Osteoblast (primary cell): Measurements from ENCODE around the gene CENPT. TPM values are rescaled to one million over a fixed set of nuclear protein-coding genes. Genes with fewer than 3 reads are reported as not detected.

Experiments used
- DNase-seq: peaks from one replicate; pipeline ENCODE4 v3.0.0; 2011; ENCODE audit warnings: low spot score, mixed read lengths; ENCODE audit not compliant: insufficient read length; ENCODE audit errors: missing footprints
- H2AFZ ChIP-seq: 2 replicates; pipeline ENCODE4 v1.6.0; 2011; ENCODE audit warnings: mild to moderate bottlenecking, low read length
- H3K27ac ChIP-seq: 2 replicates; pipeline ENCODE4 v1.5.1; 2011; ENCODE audit warnings: mild to moderate bottlenecking, low read depth, low read length, moderate library complexity
- H3K27me3 ChIP-seq: 2 replicates; pipeline ENCODE4 v1.6.0; 2012; ENCODE audit warnings: mild to moderate bottlenecking, control low read depth, inconsistent platforms, low read length, moderate library complexity; ENCODE audit not compliant: insufficient read depth
- H3K36me3 ChIP-seq: 2 replicates; pipeline ENCODE4 v1.5.1; 2011; ENCODE audit warnings: mild to moderate bottlenecking, low read length, control low read depth, moderate library complexity; ENCODE audit not compliant: insufficient read depth
- H3K4me1 ChIP-seq: 2 replicates; pipeline ENCODE4 v1.5.1; 2011; ENCODE audit warnings: mild to moderate bottlenecking, low read length, control low read depth, moderate library complexity; ENCODE audit not compliant: insufficient read depth
- H3K4me2 ChIP-seq: 2 replicates; pipeline ENCODE4 v1.6.0; 2011; ENCODE audit warnings: mild to moderate bottlenecking, low read length; ENCODE audit not compliant: insufficient read depth
- H3K4me3 ChIP-seq: fragments of 200-600 bp; sonication (generic); 3 replicates; pipeline ENCODE4 v1.5.1; 2012; ENCODE audit warnings: mild to moderate bottlenecking, low read length, inconsistent platforms; ENCODE audit not compliant: insufficient read depth
- H3K79me2 ChIP-seq: 2 replicates; pipeline ENCODE4 v1.6.0; 2012; ENCODE audit warnings: mild to moderate bottlenecking, low read length, control low read depth, inconsistent platforms; ENCODE audit not compliant: insufficient read depth
- H3K9me3 ChIP-seq: 2 replicates; pipeline ENCODE4 v1.5.1; 2011; ENCODE audit warnings: low read depth, low read length, control low read depth
- H4K20me1 ChIP-seq: 2 replicates; pipeline ENCODE4 v1.6.0; 2012; ENCODE audit warnings: mild to moderate bottlenecking, low read length, control low read depth; ENCODE audit not compliant: insufficient read depth
- total RNA-seq: library from RNA; depleted of rRNA; stranded (reverse); fragments of >200 nt; gene quantifications from 2 replicates; pipeline ENCODE4 v1.2.3, GENCODE V29; 2012
- TF ChIP-seq, protein P1 (sequence below): IDR thresholded peaks from 2 replicates; pipeline ENCODE4 v1.5.1; 2011; ENCODE audit warnings: mild to moderate bottlenecking, low read depth, low read length, moderate library complexity; ENCODE audit errors: extremely low read depth

CENPT gene
- total RNA-seq, 1 donor, result 24.2 TPM

DNA sequence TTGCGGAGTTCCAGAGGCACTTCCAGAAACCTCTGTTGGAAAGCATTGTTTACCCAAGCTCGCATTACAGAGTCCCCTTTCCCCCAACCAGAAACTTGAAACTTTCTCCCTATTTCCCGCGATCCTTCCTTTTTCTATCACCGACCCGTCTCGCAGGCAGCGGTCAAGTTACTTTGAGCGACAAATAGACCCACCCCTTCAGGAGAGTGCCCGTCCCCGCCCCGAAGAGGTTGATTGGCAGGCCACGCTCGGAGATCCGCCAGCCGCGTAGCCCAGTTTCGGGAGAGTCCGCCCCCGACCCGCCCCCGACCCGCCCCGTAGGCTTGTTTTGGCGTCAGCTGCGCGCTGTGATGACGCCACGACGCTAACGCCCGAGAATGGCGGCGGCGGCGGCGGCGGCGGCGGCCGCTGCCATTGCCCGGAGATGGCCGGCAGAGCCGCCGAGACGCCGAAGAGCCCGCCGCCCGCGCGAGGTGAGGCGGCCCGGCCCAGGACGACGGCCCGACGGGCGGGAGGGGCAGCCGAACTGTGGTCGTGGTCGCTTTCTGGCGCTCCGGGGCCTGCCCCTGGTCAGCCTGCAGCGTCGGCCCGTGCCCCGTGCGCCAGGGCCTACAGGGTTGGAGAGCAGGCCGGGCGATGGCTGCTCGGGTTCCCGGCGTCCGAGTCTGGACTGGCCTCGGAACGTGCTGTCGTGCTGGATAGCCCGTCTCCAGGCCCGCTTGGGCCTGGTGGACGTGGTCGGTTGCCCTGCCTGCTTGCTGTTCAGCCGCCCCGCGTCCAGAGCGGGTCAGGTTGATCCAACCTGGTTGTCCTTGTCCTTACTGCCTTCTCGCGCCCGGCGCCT, 45.6 kb upstream of the CENPT start, which contains the start of gene PSKH1:
Gene PSKH1, plus strand, starts transcription at position 356 of the 844 bp plus-strand sequence. CDS start 15,496 bp downstream, outside the sequence.
- H3K9me3 ChIP-seq, result no peaks in the 10 kb centered on the region
- peak within 1 kb of the TSS; percentile 93 for H2AFZ ChIP-seq
- TF ChIP-seq, protein P1, sequence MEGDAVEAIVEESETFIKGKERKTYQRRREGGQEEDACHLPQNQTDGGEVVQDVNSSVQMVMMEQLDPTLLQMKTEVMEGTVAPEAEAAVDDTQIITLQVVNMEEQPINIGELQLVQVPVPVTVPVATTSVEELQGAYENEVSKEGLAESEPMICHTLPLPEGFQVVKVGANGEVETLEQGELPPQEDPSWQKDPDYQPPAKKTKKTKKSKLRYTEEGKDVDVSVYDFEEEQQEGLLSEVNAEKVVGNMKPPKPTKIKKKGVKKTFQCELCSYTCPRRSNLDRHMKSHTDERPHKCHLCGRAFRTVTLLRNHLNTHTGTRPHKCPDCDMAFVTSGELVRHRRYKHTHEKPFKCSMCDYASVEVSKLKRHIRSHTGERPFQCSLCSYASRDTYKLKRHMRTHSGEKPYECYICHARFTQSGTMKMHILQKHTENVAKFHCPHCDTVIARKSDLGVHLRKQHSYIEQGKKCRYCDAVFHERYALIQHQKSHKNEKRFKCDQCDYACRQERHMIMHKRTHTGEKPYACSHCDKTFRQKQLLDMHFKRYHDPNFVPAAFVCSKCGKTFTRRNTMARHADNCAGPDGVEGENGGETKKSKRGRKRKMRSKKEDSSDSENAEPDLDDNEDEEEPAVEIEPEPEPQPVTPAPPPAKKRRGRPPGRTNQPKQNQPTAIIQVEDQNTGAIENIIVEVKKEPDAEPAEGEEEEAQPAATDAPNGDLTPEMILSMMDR, result no peak
- no peaks in the 10 kb centered on the region for H3K27me3 ChIP-seq
- H3K4me1 ChIP-seq, result peaks cover 19% of the 10 kb centered on the region
- H4K20me1 ChIP-seq, result peaks cover 15% of the 10 kb centered on the region
- peak within 1 kb of the TSS; percentile 89 for H3K4me2 ChIP-seq
- H3K4me3 ChIP-seq, result peak within 1 kb of the TSS; percentile 97
- peak within 1 kb of the TSS; percentile 95 for H3K27ac ChIP-seq
- peaks cover 50% of the 10 kb centered on the region for H3K79me2 ChIP-seq
- DNase-seq, result peak; percentile 100
- no peaks in the 10 kb centered on the region for H3K36me3 ChIP-seq

GRCh38 chr16:67892375-67892774, 44.9 kb upstream of the CENPT start:
- DNase-seq, result no peak
- H3K27me3 ChIP-seq, result no peaks in the 10 kb centered on the region
- no peaks in the 10 kb centered on the region for H3K9me3 ChIP-seq
- H3K4me1 ChIP-seq, result peaks cover 16% of the 10 kb centered on the region
- no peaks in the 10 kb centered on the region for H3K36me3 ChIP-seq
- peak overlapping the region; percentile 97 for H3K4me3 ChIP-seq
- no peak overlapping the region for H3K27ac ChIP-seq
- H2AFZ ChIP-seq, result peak overlapping the region; percentile 75
- H3K79me2 ChIP-seq, result peaks cover 42% of the 10 kb centered on the region
- H4K20me1 ChIP-seq, result peaks cover 9% of the 10 kb centered on the region
- H3K4me2 ChIP-seq, result peak overlapping the region; percentile 82
- TF ChIP-seq, protein P1, result no peak

- H4K20me1 ChIP-seq, result peaks cover 17% of the 10 kb centered on the region
- peaks cover 8% of the 10 kb centered on the region for H3K4me1 ChIP-seq
- H3K9me3 ChIP-seq, result no peaks in the 10 kb centered on the region
- peaks cover 14% of the 10 kb centered on the region for H3K36me3 ChIP-seq
- peak; percentile 69 for DNase-seq
- H3K4me3 ChIP-seq, result no peak overlapping the region
- TF ChIP-seq, protein P1, result no peak
- H2AFZ ChIP-seq, result no peak overlapping the region
- no peaks in the 10 kb centered on the region for H3K27me3 ChIP-seq
- no peak overlapping the region for H3K4me2 ChIP-seq
- peaks cover 2% of the 10 kb centered on the region for H3K79me2 ChIP-seq
- H3K27ac ChIP-seq, result no peak overlapping the region
Measured at GRCh38 chr16:67888331-67888730, 40.8 kb upstream of the CENPT start.

- Histone ChIP-seq H3K4me3 (no peak overlapping the region), H3K27ac (no peak overlapping the region), H3K9me3 (no peaks in the 10 kb centered on the region), H3K36me3 (peaks cover 28% of the 10 kb centered on the region), H3K79me2 (no peaks in the 10 kb centered on the region), H3K4me2 (no peak overlapping the region), H3K27me3 (no peaks in the 10 kb centered on the region), H2AFZ (no peak overlapping the region), H3K4me1 (peaks cover 8% of the 10 kb centered on the region), H4K20me1 (peaks cover 25% of the 10 kb centered on the region)
- peak; percentile 84 for DNase-seq
- TF ChIP-seq, protein P1, result no peak
Measured at GRCh38 chr16:67886387-67886786, 38.9 kb upstream of the CENPT start.
